HepG2 (cell line): ENCODE data around the gene CD7. TPM values are rescaled to one million over a fixed set of nuclear protein-coding genes. Genes with fewer than 3 reads are reported as not detected.

Experiments
- ATRX ChIP-seq: sonication (generic); formaldehyde crosslinking; IDR thresholded peaks from 2 replicates; pipeline ENCODE4 v1.4.0; 2020; ENCODE audit warnings: missing genetic modification reagents, borderline replicate concordance
- BCL3 ChIP-seq: sonication (generic); formaldehyde crosslinking; IDR thresholded peaks from 2 replicates; pipeline ENCODE4 v1.5.1; 2020; ENCODE audit warnings: mild to moderate bottlenecking, missing genetic modification reagents, moderate library complexity
- GATAD1 ChIP-seq: IDR thresholded peaks from 2 replicates; pipeline ENCODE4 v1.6.1; 2016; ENCODE audit warnings: missing genetic modification reagents, missing compliant biosample characterization
- GFI1 ChIP-seq: sonication (generic); formaldehyde crosslinking; IDR thresholded peaks from 2 replicates; pipeline ENCODE4 v1.5.0; 2020; ENCODE audit warnings: missing genetic modification reagents, mild to moderate bottlenecking, borderline replicate concordance
- HDAC1 ChIP-seq: sonication (generic); formaldehyde crosslinking; IDR thresholded peaks from 2 replicates; pipeline ENCODE4 v1.5.1; 2020; ENCODE audit warnings: mild to moderate bottlenecking, missing genetic modification reagents
- HNRNPH1 ChIP-seq: fragments of 200-400 bp; formaldehyde crosslinking; optimal IDR thresholded peaks from 2 replicates; pipeline ENCODE3; 2017; ENCODE audit warnings: mild to moderate bottlenecking, low read depth, low read length
- IRF2 ChIP-seq: IDR thresholded peaks from 2 replicates; pipeline ENCODE4 v1.6.1; 2018; ENCODE audit warnings: missing genetic modification reagents, missing compliant biosample characterization
- MAFG ChIP-seq: sonication (generic); formaldehyde crosslinking; IDR thresholded peaks from 2 replicates; pipeline ENCODE4 v1.5.1; 2020; ENCODE audit warnings: mild to moderate bottlenecking, missing genetic modification reagents
- NCOA2 ChIP-seq: sonication (generic); formaldehyde crosslinking; IDR thresholded peaks from 2 replicates; pipeline ENCODE4 v1.8.0; 2022; ENCODE audit warnings: inconsistent platforms
- POGK ChIP-seq: sonication (generic); formaldehyde crosslinking; conservative IDR thresholded peaks from 2 replicates; pipeline ENCODE4 v1.8.0; 2022; ENCODE audit warnings: mild to moderate bottlenecking, moderate library complexity, missing genetic modification reagents
- SCMH1 ChIP-seq: sonication (generic); formaldehyde crosslinking; IDR thresholded peaks from 2 replicates; pipeline ENCODE4 v1.9.0; 2021; ENCODE audit warnings: missing genetic modification reagents, mild to moderate bottlenecking, borderline replicate concordance
- SMYD3 ChIP-seq: sonication (generic); formaldehyde crosslinking; IDR thresholded peaks from 2 replicates; pipeline ENCODE4 v1.8.1; 2023; ENCODE audit warnings: mild to moderate bottlenecking, missing genetic modification reagents
- TFE3 ChIP-seq: IDR thresholded peaks from 2 replicates; pipeline ENCODE4 v1.6.1; 2016
- ZBTB2 ChIP-seq: sonication (generic); formaldehyde crosslinking; IDR thresholded peaks from 2 replicates; pipeline ENCODE4 v1.8.0; 2022; ENCODE audit warnings: low read depth, missing genetic modification reagents
- ZMYM2 ChIP-seq: sonication (generic); formaldehyde crosslinking; IDR thresholded peaks from 2 replicates; pipeline ENCODE4 v1.8.0; 2022; ENCODE audit warnings: mild to moderate bottlenecking, missing genetic modification reagents
- ZNF143 ChIP-seq: sonication (generic); formaldehyde crosslinking; IDR thresholded peaks from 2 replicates; pipeline ENCODE4 v1.4.0; 2020; ENCODE audit warnings: missing genetic modification reagents
- ZNF224 ChIP-seq: sonication (generic); formaldehyde crosslinking; IDR thresholded peaks from 2 replicates; pipeline ENCODE4 v1.5.0; 2020; ENCODE audit warnings: mild to moderate bottlenecking, missing genetic modification reagents
- ZNF382 ChIP-seq: sonication (generic); formaldehyde crosslinking; IDR thresholded peaks from 2 replicates; pipeline ENCODE4 v1.5.0; 2020; ENCODE audit warnings: missing genetic modification reagents, mild to moderate bottlenecking, borderline replicate concordance
- ZNF431 ChIP-seq: sonication (generic); formaldehyde crosslinking; IDR thresholded peaks from 2 replicates; pipeline ENCODE4 v1.9.0; 2022; ENCODE audit warnings: missing genetic modification reagents, low read depth, mild to moderate bottlenecking, borderline replicate concordance
- ZNF619 ChIP-seq: sonication (generic); formaldehyde crosslinking; IDR thresholded peaks from 2 replicates; pipeline ENCODE4 v1.4.0; 2020; ENCODE audit warnings: mild to moderate bottlenecking, missing genetic modification reagents
- ZNF691 ChIP-seq: sonication (generic); formaldehyde crosslinking; IDR thresholded peaks from 2 replicates; pipeline ENCODE4 v1.4.0; 2020; ENCODE audit warnings: missing genetic modification reagents, low read depth, mild to moderate bottlenecking, borderline replicate concordance
- ZNF83 ChIP-seq: sonication (generic); formaldehyde crosslinking; IDR thresholded peaks from 2 replicates; pipeline ENCODE4 v1.4.0; 2020; ENCODE audit warnings: missing genetic modification reagents, mild to moderate bottlenecking, borderline replicate concordance
- ZNF839 ChIP-seq: sonication (generic); formaldehyde crosslinking; IDR thresholded peaks from 2 replicates; pipeline ENCODE4 v1.4.0; 2020; ENCODE audit warnings: missing genetic modification reagents, mild to moderate bottlenecking, borderline replicate concordance
- polyA plus RNA-seq, 8 experiments: library from polyadenylated mRNA; depleted of rRNA in 3 of 8; stranded (reverse) in 7 of 8; unstranded in 1 of 8; fragments of >200 nt; fragmentation: Illumina TruSeq in 4 of 8; extraction: Trizol in 4 of 8; gene quantifications; 2 replicates each; pipeline versions ENCODE4 v1.2.1 to v1.2.3, GENCODE V29; 2011 to 2016; ENCODE audit warnings: low read depth in 4 of 8, missing spikeins in 1 of 8, mixed read lengths in 1 of 8; ENCODE audit not compliant: insufficient read depth in 1 of 8
- total RNA-seq, 5 experiments: library from RNA; depleted of rRNA; stranded (reverse); fragments of >200 nt; fragmentation: Illumina TruSeq; extraction: Trizol; gene quantifications; 2 replicates each; pipeline ENCODE4 v1.2.3, GENCODE V29; 2016; ENCODE audit warnings: low read depth in 1 of 5

Gene CD7
- total and polyA plus RNA-seq, 2 of the 13 experiments (the other 11 are each of a cell fraction or from before 2014, with no cell fraction given): 67.6 to 76.4 TPM

- no peak for TF ChIP-seq MAFG (CRISPR knock-in tag)
- no peak for TF ChIP-seq ZBTB2
- TF ChIP-seq HDAC1: no peak; the same call in 1 of the 2 replicates
- TF ChIP-seq ZMYM2 (CRISPR knock-in tag): no peak
- TF ChIP-seq ZNF431: no peak
- peak; percentile 33; the same call in 1 of the 2 replicates for TF ChIP-seq NCOA2 (CRISPR knock-in tag)
- no peak for TF ChIP-seq ZNF83
- no peak for TF ChIP-seq BCL3 (CRISPR knock-in tag)
- TF ChIP-seq SCMH1 (CRISPR knock-in tag): no peak
- TF ChIP-seq GFI1 (CRISPR knock-in tag): no peak
- TF ChIP-seq ZNF382 (CRISPR knock-in tag): no peak
- TF ChIP-seq POGK (CRISPR knock-in tag): no peak
- no peak for TF ChIP-seq ZNF691 (CRISPR knock-in tag)
- 0 out of 2 replicates have a peak, but pooled peaks have one; percentile 23 for TF ChIP-seq ZNF143 (CRISPR knock-in tag)
- no peak for TF ChIP-seq HNRNPH1
- no peak for TF ChIP-seq GATAD1
- TF ChIP-seq ATRX (CRISPR knock-in tag): no peak
- no peak for TF ChIP-seq ZNF224
- no peak for TF ChIP-seq ZNF839 (CRISPR knock-in tag)
- no peak for TF ChIP-seq SMYD3 (CRISPR knock-in tag)
- TF ChIP-seq ZNF619: no peak
- no peak for TF ChIP-seq TFE3 (CRISPR knock-in tag)
- TF ChIP-seq IRF2 (CRISPR knock-in tag): no peak
Measured at GRCh38 chr17:82304826-82305726, 12.3 kb downstream of the CD7 start (continued).
